Endothelial cell of umbilical vein (primary cell): ENCODE data around the gene GDPD4.

ENCODE experiments used
- CTCF ChIP-seq, 2 donors: IDR thresholded peaks; 1 replicate in 1 of 2; 2 replicates in 1 of 2; pipeline ENCODE4 v1.5.1; 2011; ENCODE audit warnings: low read length in 2 of 2, mild to moderate bottlenecking in 2 of 2, moderate library complexity in 2 of 2, control low read depth in 1 of 2, inconsistent platforms in 1 of 2, low read depth in 1 of 2; ENCODE audit not compliant: insufficient read depth in 1 of 2; ENCODE audit errors: extremely low read depth in 1 of 2
- POLR2AphosphoS5 ChIP-seq: IDR thresholded peaks from 2 replicates; pipeline ENCODE4 v1.6.1; 2012; ENCODE audit warnings: low read depth, mild to moderate bottlenecking, control low read depth, low read length, moderate library complexity; ENCODE audit not compliant: insufficient read depth

GRCh38 chr11:77186302-77186701 is 115.2 kb downstream of the GDPD4 start:
- TF ChIP-seq CTCF (IDR thresholded peaks at IDR 0.05; ENCODE audit: extremely low read depth in 1 of 2, insufficient read depth in 1 of 2, low read depth in 1 of 2, low read length in 2 of 2), result no peak
- TF ChIP-seq POLR2AphosphoS5, result no peak
